GM19351 (cell line): ENCODE results near the gene ELP4.

Experiments used
- ATAC-seq: cut with Tn5 transposase; IDR thresholded peaks from one replicate; pipeline ENCODE4 v1.9.1; 2021; ENCODE audit warnings: mild to moderate bottlenecking, moderate library complexity; ENCODE audit not compliant: unreplicated experiment

The ELP4 gene

DNA sequence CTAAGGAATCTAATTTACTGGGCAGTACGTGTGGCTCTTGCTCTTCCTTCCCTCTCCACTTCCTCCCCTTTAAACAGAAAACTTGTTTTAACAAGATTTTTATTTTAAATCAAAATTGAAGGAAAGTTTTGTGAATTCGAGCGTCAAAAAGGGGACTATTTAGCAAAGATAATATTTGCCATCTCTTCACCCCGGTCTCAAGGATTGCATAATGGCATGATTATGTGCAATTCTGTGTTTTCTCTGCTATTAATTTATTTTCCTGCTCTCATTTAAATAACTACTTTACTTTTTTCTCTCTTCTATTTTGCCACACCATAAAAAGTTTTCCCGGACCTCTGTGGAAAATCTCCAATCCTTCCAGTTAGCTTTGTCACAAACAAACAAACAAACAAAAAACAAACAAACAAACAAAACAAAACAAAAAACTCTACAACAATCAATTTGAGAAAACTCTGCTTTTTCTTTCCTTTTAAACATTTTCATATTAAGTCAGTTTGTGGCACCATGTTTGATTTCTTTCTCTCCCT lies 311.7 kb downstream of the ELP4 start:
- no peak for ATAC-seq

GRCh38 chr11:31821766-31822165 lies 312.2 kb downstream of the ELP4 start:
- no peak for ATAC-seq

DNA sequence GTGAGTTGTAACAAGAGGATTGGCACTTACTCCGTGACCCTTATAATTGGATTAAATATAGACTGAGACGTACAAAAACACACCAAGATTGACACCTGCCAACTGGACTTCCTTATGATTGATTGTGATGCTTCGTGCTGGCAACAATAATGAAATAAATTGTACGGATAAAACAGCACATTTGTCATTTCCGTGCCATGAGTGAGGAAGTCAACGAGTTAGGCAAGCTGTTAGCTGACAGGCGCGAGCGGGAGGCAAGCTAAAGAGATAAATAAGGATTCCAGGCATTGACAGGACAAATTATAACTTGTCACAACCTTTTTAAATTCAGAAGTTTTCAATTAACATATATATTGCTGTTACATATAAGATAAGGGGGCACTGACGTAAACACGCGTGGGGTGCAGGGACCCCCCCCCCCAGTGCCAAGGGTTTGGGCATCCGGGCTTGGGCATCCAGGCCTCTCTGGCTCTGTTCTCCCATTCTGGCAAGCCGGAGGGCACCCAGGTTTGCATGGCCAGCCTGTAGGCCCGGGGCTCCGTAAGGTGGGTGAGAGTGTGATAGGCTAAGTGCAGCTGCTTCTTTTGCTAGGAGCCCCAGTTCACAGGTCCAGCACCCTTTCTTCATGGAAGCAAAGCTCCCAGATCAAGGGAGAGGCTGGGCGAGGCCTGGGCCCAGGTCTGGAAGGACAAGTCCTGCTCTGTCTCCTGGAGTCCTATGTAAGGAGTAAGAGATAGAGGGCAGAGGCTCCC lies 312.8 kb downstream of the ELP4 start:
- ATAC-seq: no peak

- no peak for ATAC-seq
Measured at GRCh38 chr11:31822927-31823643, 313.5 kb downstream of the ELP4 start.

DNA sequence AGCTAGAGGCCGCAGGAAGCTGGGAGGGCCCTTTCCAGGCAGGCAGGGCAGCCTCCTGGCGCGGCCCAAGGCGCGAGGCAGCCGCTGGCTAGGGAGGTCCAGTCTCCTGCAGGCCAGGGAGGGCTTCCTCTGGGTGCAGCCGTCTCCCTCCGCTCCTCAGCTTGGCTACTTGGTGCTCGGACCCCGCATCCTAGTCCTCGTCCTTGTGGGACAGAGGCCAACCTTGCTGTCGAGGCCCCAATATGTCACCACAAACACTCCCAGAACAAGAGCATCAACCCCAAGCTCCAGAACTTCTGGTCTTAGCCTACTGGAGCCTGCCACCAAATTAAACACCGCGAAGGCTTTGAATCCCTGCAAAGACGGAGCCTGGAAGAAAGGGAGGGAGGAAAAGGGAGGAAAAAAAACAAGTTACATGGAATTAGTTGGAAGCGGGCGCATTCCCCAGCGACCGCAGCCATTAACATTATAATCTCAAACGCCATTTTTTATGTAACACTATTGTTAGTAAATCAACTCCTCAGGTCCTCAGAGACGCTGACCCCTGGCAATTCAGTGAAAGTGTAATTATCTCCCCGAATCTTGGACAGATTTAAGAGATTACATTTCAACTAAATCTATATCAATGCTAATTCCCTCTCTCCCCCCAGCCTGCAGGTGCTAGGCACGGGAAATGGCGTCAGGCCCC lies 314.2 kb downstream of the ELP4 start:
- ATAC-seq: no peak

DNA sequence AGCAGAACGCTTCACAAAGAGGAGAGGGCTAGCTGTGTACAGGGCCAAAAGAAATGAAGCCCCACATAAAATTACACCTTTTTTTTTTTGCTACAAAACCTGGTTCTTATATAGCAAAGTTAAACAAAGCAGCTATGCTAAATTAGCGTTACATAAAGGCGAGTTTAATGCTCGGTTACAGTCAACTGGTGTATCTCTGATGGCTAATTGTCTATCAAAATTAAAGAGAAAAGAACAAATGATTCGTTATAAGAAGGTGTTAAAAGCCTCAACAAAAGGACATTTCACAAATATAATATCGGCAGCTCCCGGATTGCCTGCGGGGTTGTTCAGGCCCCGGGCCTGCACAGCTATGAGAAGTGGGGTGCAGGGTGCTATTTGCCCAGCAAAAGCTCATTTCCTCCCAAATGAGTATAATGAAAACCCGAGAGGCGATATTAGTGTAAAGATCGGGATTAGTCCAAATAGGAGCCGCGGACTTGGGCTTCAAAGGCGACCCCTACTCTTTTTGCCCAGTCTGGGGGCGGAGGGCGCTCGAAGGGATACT lies 314.8 kb downstream of the ELP4 start:
- ATAC-seq: no peak

GRCh38 chr11:31824879-31825837 lies 315.6 kb downstream of the ELP4 start:
- ATAC-seq: no peak

GRCh38 chr11:31825838-31826484 lies 316.4 kb downstream of the ELP4 start:
- no peak for ATAC-seq

- ATAC-seq: no peak
Measured at GRCh38 chr11:31826536-31827438, 317.2 kb downstream of the ELP4 start.

DNA sequence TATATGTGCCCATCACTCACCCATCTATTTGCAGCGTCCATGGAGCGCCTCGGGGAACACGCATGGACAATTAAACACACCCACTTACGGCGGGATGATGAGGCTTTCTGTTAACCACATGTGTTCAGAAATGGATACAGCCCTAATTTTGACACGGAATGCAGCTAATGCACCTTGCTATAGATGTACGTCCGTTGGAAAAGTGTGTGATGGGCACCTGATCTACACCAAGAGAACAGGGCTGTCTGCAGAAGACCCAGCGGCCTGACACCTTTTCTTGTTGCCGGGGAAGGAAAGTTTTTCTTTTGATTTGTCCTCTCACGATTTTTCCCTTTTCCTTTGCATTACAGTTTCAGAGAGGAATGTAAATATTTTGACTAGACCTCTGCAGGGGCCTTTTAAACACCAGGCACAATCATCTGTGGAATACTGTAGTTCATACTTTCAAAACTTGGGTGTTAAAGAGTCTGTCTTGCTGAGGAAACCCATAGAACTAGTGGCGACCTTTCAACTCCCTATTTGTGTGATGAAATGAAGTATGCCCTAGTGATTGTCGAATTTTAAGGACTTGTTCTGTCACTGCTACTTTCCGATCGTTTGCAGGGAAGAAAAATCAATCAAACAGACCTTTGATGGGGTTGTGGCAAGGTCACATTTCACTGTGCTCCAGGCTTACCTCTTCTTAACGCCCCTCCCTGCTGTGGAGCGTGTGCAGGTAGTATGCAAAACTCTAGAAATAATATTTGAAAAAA lies 318.1 kb downstream of the ELP4 start:
- ATAC-seq: no peak

DNA sequence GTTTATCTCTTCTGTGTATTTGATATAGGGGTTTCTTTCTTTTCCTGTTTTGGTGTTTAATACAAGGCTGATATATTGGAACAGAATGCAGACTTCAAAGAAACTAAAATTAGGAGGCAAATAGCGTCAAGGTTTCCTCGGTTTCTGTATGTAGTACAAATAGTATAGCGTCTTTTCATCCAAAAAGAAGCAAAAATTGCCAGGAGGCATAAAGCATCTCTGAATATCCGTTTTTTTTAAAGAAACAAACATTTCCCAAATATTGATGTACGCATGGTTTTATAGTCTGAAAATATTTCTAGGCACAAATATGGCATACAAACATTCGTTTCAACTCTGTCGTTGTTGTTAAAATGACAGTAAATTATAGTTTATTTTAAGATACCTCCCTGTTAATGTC lies 318.6 kb downstream of the ELP4 start:
- ATAC-seq: no peak

DNA sequence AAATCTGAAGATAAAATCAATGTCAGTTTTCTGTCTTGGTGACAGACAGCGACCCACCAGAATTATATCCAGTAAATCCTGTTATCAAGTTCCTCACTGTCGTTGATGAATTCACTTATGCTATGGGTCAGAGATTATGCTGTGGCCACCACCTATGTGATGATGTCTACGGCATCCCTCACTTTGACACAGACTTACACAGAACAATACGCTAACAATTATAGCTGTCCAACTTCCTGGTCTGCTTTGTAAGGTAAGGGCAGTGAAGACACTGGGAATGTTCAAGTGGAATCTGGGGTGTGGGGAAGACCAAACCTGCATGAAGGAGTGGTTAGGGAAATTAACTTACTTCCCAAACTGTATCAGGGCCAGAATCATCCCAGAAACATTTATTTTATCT lies 320.8 kb downstream of the ELP4 start:
- no peak for ATAC-seq

- ATAC-seq: no peak
Measured at GRCh38 chr11:31834237-31834636, 324.7 kb downstream of the ELP4 start.
